DND-41 (cell line): ENCODE measurements around the gene KRT5.

Source experiments
- EZH2 ChIP-seq: IDR thresholded peaks from 3 replicates; pipeline ENCODE4 v1.6.1; 2012; ENCODE audit warnings: borderline replicate concordance, low read depth, mild to moderate bottlenecking, moderate library complexity, low read length, inconsistent platforms; ENCODE audit not compliant: severe bottlenecking
- TF ChIP-seq, protein P1 (sequence below): IDR thresholded peaks from 2 replicates; pipeline ENCODE4 v1.5.1; 2012; ENCODE audit warnings: borderline replicate concordance, low read length, moderate library complexity, mild to moderate bottlenecking; ENCODE audit not compliant: poor library complexity, severe bottlenecking; ENCODE audit errors: extremely low read depth

DNA sequence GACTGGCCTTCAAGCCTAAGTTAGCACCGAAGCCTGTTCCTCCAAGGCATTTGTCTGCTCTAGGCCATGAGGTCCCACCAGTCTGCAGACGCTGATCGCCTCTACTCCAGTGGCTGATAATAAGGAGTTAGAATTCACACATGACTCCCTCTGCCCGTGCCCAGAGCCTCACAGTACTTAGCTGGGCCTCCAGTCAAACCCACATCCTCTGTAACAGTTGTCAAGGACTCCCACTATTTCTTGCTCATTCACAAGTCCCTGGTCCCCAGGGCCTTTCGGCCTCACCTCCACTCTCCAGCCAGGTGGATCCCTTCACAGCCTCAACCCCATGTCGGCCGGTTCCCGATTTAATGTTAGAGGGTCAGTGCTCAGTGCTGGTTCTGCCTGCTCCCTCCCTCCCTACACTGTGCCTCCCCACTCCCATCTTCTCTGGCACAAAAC lies 6.3 kb upstream of the KRT5 start:
- TF ChIP-seq, protein P1, sequence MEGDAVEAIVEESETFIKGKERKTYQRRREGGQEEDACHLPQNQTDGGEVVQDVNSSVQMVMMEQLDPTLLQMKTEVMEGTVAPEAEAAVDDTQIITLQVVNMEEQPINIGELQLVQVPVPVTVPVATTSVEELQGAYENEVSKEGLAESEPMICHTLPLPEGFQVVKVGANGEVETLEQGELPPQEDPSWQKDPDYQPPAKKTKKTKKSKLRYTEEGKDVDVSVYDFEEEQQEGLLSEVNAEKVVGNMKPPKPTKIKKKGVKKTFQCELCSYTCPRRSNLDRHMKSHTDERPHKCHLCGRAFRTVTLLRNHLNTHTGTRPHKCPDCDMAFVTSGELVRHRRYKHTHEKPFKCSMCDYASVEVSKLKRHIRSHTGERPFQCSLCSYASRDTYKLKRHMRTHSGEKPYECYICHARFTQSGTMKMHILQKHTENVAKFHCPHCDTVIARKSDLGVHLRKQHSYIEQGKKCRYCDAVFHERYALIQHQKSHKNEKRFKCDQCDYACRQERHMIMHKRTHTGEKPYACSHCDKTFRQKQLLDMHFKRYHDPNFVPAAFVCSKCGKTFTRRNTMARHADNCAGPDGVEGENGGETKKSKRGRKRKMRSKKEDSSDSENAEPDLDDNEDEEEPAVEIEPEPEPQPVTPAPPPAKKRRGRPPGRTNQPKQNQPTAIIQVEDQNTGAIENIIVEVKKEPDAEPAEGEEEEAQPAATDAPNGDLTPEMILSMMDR = no peak
- no peak for TF ChIP-seq EZH2
